CD14-positive monocyte (primary cell): ENCODE results near the gene TOLLIP. TPM values are rescaled to one million over a fixed set of nuclear protein-coding genes. Genes with fewer than 3 reads are reported as not detected.

Experiments used
- DNase-seq, 3 donors: peaks; one replicate each; pipeline ENCODE4 v3.0.0-alpha.2; 2011 to 2022
- H2AFZ ChIP-seq: 2 replicates; pipeline ENCODE4 v1.6.0; 2012; ENCODE audit warnings: mild to moderate bottlenecking, low read depth, low read length, inconsistent platforms; ENCODE audit not compliant: insufficient read depth, poor library complexity, severe bottlenecking
- H3K27ac ChIP-seq, 2 donors: 1 replicate in 1 of 2; 2 replicates in 1 of 2; pipeline ENCODE4 v1.5.1; 2012 to 2013; ENCODE audit warnings: low read length in 2 of 2, control low read depth in 1 of 2, inconsistent platforms in 1 of 2, low read depth in 1 of 2, mild to moderate bottlenecking in 1 of 2
- H3K27me3 ChIP-seq, 2 donors: one replicate each; pipeline versions ENCODE4 v1.6.0 to v1.6.1; 2011 to 2013; ENCODE audit warnings: low read length in 2 of 2; ENCODE audit not compliant: control insufficient read depth in 2 of 2, insufficient read depth in 2 of 2
- H3K36me3 ChIP-seq, 2 donors: replicated peaks in 1 of 2; 1 replicate in 1 of 2; 2 replicates in 1 of 2; pipeline versions ENCODE4 v1.5.1 to v1.6.1; 2012 to 2013; ENCODE audit warnings: low read length in 2 of 2, control low read depth in 1 of 2, inconsistent platforms in 1 of 2, mild to moderate bottlenecking in 1 of 2; ENCODE audit not compliant: insufficient read depth in 2 of 2, control insufficient read depth in 1 of 2
- H3K4me1 ChIP-seq, 2 donors: 1 replicate in 1 of 2; 2 replicates in 1 of 2; pipeline versions ENCODE4 v1.5.1 to v1.6.1; 2012 to 2013; ENCODE audit warnings: low read length in 2 of 2, control low read depth in 1 of 2, inconsistent platforms in 1 of 2, mild to moderate bottlenecking in 1 of 2, moderate library complexity in 1 of 2; ENCODE audit not compliant: insufficient read depth in 2 of 2, control insufficient read depth in 1 of 2
- H3K4me2 ChIP-seq: replicated peaks from 2 replicates; pipeline ENCODE3; 2012; ENCODE audit warnings: low read length, moderate library complexity, mild to moderate bottlenecking; ENCODE audit not compliant: poor library complexity, severe bottlenecking; ENCODE audit errors: extremely low read depth
- H3K4me3 ChIP-seq, 3 experiments: fragments of 200-600 bp in 1 of 3; sonication (generic) in 1 of 3; replicated peaks in 1 of 3; 1 replicate in 2 of 3; 2 replicates in 1 of 3; pipeline ENCODE4 v1.5.1; 2011 to 2013; ENCODE audit warnings: low read length in 3 of 3, mild to moderate bottlenecking in 3 of 3, control low read depth in 2 of 3, low read depth in 2 of 3, inconsistent platforms in 1 of 3, moderate library complexity in 1 of 3
- H3K79me2 ChIP-seq: 2 replicates; pipeline ENCODE4 v1.6.0; 2012; ENCODE audit warnings: mild to moderate bottlenecking, control low read depth, inconsistent platforms, low read length, moderate library complexity; ENCODE audit not compliant: insufficient read depth
- H3K9ac ChIP-seq: 2 replicates; pipeline ENCODE4 v1.6.0; 2017; ENCODE audit warnings: low read length, mild to moderate bottlenecking; ENCODE audit not compliant: insufficient read depth, poor library complexity, severe bottlenecking
- H3K9me3 ChIP-seq, 2 donors: replicated peaks in 1 of 2; 1 replicate in 1 of 2; 2 replicates in 1 of 2; pipeline versions ENCODE4 v1.5.1 to v1.6.1; 2012 to 2013; ENCODE audit warnings: low read length in 2 of 2, control low read depth in 1 of 2; ENCODE audit not compliant: control insufficient read depth in 1 of 2, insufficient read depth in 1 of 2
- H4K20me1 ChIP-seq: 2 replicates; pipeline ENCODE4 v1.6.0; 2012; ENCODE audit warnings: mild to moderate bottlenecking, low read length, control low read depth, moderate library complexity; ENCODE audit not compliant: insufficient read depth
- H3K27ac Mint-ChIP-seq, 7 donors: one replicate each; pipeline ENCODE4 v1.8.0; 2020; ENCODE audit warnings: mild to moderate bottlenecking in 7 of 7, mixed read lengths in 7 of 7, moderate library complexity in 6 of 7, inconsistent platforms in 2 of 7
- H3K27me3 Mint-ChIP-seq, 3 donors: one replicate each; pipeline ENCODE4 v1.8.0; 2021 to 2022; ENCODE audit warnings: low read depth in 3 of 3, mild to moderate bottlenecking in 3 of 3, mixed read lengths in 3 of 3, moderate library complexity in 3 of 3, inconsistent platforms in 1 of 3
- H3K36me3 Mint-ChIP-seq, 2 donors: one replicate each; pipeline ENCODE4 v1.8.0; 2020; ENCODE audit warnings: mixed read lengths in 2 of 2, inconsistent platforms in 1 of 2, mild to moderate bottlenecking in 1 of 2
- H3K4me1 Mint-ChIP-seq: one replicate; pipeline ENCODE4 v1.8.0; 2020; ENCODE audit warnings: mild to moderate bottlenecking, mixed read lengths
- H3K4me3 Mint-ChIP-seq, 2 donors: one replicate each; pipeline ENCODE4 v1.8.0; 2020; ENCODE audit warnings: mild to moderate bottlenecking in 2 of 2, mixed read lengths in 2 of 2, moderate library complexity in 1 of 2
- H3K9me3 Mint-ChIP-seq, 7 donors: one replicate each; pipeline ENCODE4 v1.8.0; 2020 to 2022; ENCODE audit warnings: mixed read lengths in 7 of 7, mild to moderate bottlenecking in 6 of 7, moderate library complexity in 6 of 7, inconsistent platforms in 2 of 7
- WGBS: methylation state at CpG from one replicate; pipeline ENCODE4 v1.1.5; 2013; ENCODE audit warnings: missing lambda C conversion rate; ENCODE audit not compliant: insufficient coverage; 5-methylcytosine and 5-hydroxymethylcytosine counted together
- intact Hi-C, 2 donors: fragments of 100-400 bp; cut with micrococcal nuclease; formaldehyde crosslinking; loops; one replicate each; pipeline versions ENCODE4 v1.15.0 to v1.15.1; 2023
- polyA plus RNA-seq, 3 donors: library from polyadenylated mRNA; depleted of rRNA in 1 of 3; unstranded in 2 of 3; stranded (reverse) in 1 of 3; fragments of 300-500 nt in 2 of 3; fragments of >200 nt in 1 of 3; fragmentation: Illumina TruSeq in 2 of 3; gene quantifications; 1 replicate in 2 of 3; 2 replicates in 1 of 3; pipeline ENCODE4 v1.2.3, GENCODE V29; 2012 to 2021
- TF ChIP-seq, protein P1 (sequence below): fragments of 200-600 bp; IDR thresholded peaks from one replicate; pipeline ENCODE4 v1.8.0; 2022; ENCODE audit warnings: antibody characterized with exemption, mild to moderate bottlenecking

Gene TOLLIP
- polyA plus RNA-seq, 3 donors: 67.9 to 72.1 (median 71.7) TPM

DNA sequence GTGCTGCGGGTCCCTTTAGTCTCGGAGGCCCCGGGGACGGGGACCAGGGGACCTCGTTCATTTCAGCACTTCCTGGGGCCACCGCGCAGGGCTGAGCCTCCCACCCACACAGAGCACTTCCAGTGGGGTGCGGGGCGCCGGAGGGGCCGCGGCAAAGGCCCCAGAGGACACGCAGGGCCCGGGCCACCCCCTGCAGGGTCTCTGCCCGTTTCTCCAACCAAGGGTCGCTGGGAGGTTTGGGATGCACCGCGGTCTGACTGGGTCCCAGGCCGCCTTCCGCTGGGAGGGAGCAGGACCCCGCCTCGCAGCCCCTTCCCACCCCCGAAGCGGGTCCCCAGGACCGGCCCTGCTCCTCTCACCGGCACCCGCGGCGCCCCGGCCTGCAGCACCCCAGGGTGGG lies 37.5 kb downstream of the TOLLIP start:
- no peak overlapping the region for H3K27ac ChIP-seq
- TF ChIP-seq, protein P1, sequence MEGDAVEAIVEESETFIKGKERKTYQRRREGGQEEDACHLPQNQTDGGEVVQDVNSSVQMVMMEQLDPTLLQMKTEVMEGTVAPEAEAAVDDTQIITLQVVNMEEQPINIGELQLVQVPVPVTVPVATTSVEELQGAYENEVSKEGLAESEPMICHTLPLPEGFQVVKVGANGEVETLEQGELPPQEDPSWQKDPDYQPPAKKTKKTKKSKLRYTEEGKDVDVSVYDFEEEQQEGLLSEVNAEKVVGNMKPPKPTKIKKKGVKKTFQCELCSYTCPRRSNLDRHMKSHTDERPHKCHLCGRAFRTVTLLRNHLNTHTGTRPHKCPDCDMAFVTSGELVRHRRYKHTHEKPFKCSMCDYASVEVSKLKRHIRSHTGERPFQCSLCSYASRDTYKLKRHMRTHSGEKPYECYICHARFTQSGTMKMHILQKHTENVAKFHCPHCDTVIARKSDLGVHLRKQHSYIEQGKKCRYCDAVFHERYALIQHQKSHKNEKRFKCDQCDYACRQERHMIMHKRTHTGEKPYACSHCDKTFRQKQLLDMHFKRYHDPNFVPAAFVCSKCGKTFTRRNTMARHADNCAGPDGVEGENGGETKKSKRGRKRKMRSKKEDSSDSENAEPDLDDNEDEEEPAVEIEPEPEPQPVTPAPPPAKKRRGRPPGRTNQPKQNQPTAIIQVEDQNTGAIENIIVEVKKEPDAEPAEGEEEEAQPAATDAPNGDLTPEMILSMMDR: no peak
- Mint-ChIP-seq H3K4me1 (no peaks in the 10 kb centered on the region), H3K36me3 (peaks cover 19 to 41% of the 10 kb centered on the region in 2 donors), H3K27me3 (peaks cover 0 to 5% (median 0%) of the 10 kb centered on the region in 3 donors), H3K27ac (no peak overlapping the region), H3K9me3 (peaks cover 0 to 5% (median 1%) of the 10 kb centered on the region in 7 donors), H3K4me3 (no peak overlapping the region)
- peaks cover 48% of the 10 kb centered on the region for H4K20me1 ChIP-seq
- H3K4me2 ChIP-seq: no peak overlapping the region
- H3K79me2 ChIP-seq: no peaks in the 10 kb centered on the region
- intact Hi-C loops: no loop called here
- no peaks in the 10 kb centered on the region for H3K9me3 ChIP-seq
- no peaks in the 10 kb centered on the region for H3K27me3 ChIP-seq
- H3K9ac ChIP-seq: no peak overlapping the region
- no peaks in the 10 kb centered on the region for H3K4me1 ChIP-seq
- peaks cover 34 to 38% of the 10 kb centered on the region in 2 donors for H3K36me3 ChIP-seq
- DNase-seq: no peak
- no peak overlapping the region for H3K4me3 ChIP-seq
- no peak overlapping the region for H2AFZ ChIP-seq
- WGBS: 98% methylated on average over 13 of the region's 30 CpGs

DNA sequence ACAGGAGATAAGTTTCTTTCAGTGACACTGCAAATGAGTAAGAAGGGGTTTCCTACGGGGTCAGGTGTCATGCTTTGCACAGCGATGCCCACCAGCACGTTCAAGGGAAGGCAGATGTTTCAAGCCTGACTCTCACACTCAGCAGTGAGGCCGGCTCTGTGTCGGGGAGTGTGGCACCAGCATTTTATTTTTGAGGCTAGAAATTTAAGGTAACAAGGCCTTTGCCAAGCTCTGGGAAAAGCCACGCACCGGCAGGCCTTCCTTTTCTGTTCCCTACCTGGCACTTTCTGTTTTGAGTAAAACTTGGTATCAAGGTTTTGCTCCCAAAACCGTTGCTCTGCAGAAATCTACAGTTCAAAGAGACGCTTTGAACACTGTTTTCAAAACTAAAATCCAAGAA lies 38.0 kb downstream of the TOLLIP start:
- WGBS: 100% methylated on average over 5 of the region's 9 CpGs
- no peaks in the 10 kb centered on the region for H3K9me3 ChIP-seq
- Mint-ChIP-seq H3K4me1 (no peaks in the 10 kb centered on the region), H3K36me3 (peaks cover 14 to 35% of the 10 kb centered on the region in 2 donors), H3K4me3 (no peak overlapping the region), H3K27ac (no peak overlapping the region), H3K9me3 (peaks cover 1 to 10% (median 6%) of the 10 kb centered on the region in 7 donors), H3K27me3 (peaks cover 0 to 3% (median 0%) of the 10 kb centered on the region in 3 donors)
- H2AFZ ChIP-seq: no peak overlapping the region
- no peaks in the 10 kb centered on the region for H3K27me3 ChIP-seq
- H3K27ac ChIP-seq: no peak overlapping the region
- H3K36me3 ChIP-seq: peaks cover 29 to 33% of the 10 kb centered on the region in 2 donors
- intact Hi-C loops: no loop called here
- H3K4me3 ChIP-seq: no peak overlapping the region
- H3K79me2 ChIP-seq: no peaks in the 10 kb centered on the region
- no peak for DNase-seq
- no peaks in the 10 kb centered on the region for H3K4me1 ChIP-seq
- no peak overlapping the region for H3K9ac ChIP-seq
- TF ChIP-seq, protein P1: no peak
- peaks cover 42% of the 10 kb centered on the region for H4K20me1 ChIP-seq
- no peak overlapping the region for H3K4me2 ChIP-seq
